ENCODE results near the gene MAGEA9B. TPM values are rescaled to one million over a fixed set of nuclear protein-coding genes. Genes with fewer than 3 reads are reported as not detected.

The MAGEA9B gene
- polyA plus RNA-seq, 3 donors, result not detected

DNA sequence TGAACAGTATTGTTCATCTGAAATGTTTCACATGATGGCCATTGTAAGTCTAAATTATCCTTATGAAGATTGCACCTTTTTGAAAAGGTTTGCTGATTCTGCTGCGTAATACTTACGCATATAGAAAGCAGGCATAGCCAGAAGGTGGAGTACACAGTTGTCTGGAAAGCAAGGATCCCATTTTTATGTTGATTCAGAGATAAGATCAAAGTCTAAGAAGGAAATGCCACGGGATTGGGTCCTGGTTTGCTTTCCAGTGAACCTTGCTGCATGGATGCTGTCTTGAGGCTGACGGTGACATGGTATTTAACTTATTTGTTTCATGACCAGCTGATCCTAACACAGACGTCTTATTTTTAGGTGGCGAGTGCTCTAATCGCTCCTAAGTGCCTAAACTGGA, 15.5 kb downstream of the MAGEA9B start:
- DNase-seq, result no peak
- Histone ChIP-seq H3K4me3 (replicated peaks in 1 of 3; ENCODE audit: low read depth in 2 of 3, low read length in 3 of 3) (no peak overlapping the region), H3K9ac (ENCODE audit: insufficient read depth, low read length, poor library complexity, severe bottlenecking) (no peak overlapping the region), H3K4me2 (replicated peaks; ENCODE audit: extremely low read depth, low read length, poor library complexity, severe bottlenecking) (no peak overlapping the region), H4K20me1 (ENCODE audit: insufficient read depth, low read length) (no peaks in the 10 kb centered on the region), H3K27me3 (ENCODE audit: control insufficient read depth in 2 of 2, insufficient read depth in 2 of 2, low read length in 2 of 2) (no peaks in the 10 kb centered on the region), H3K27ac (ENCODE audit: low read depth in 1 of 2, low read length in 2 of 2) (no peak overlapping the region), H3K4me1 (ENCODE audit: control insufficient read depth in 1 of 2, insufficient read depth in 2 of 2, low read length in 2 of 2) (no peaks in the 10 kb centered on the region), H3K36me3 (replicated peaks in 1 of 2; ENCODE audit: control insufficient read depth in 1 of 2, insufficient read depth in 2 of 2, low read length in 2 of 2) (no peaks in the 10 kb centered on the region), H2AFZ (ENCODE audit: insufficient read depth, low read depth, low read length, poor library complexity, severe bottlenecking) (no peak overlapping the region), H3K9me3 (replicated peaks in 1 of 2; ENCODE audit: control insufficient read depth in 1 of 2, insufficient read depth in 1 of 2, low read length in 2 of 2) (no peaks in the 10 kb centered on the region), H3K79me2 (ENCODE audit: insufficient read depth, low read length) (no peaks in the 10 kb centered on the region)
- H3K4me1 Mint-ChIP-seq, result no peaks in the 10 kb centered on the region
- H3K27ac Mint-ChIP-seq, result no peak overlapping the region
- H3K9me3 Mint-ChIP-seq, result no peaks in the 10 kb centered on the region
- 96% methylated on average over 6 of the region's 7 CpGs for WGBS (ENCODE audit: insufficient coverage)
- H3K36me3 Mint-ChIP-seq, result no peaks in the 10 kb centered on the region
- no peak overlapping the region for H3K4me3 Mint-ChIP-seq
- intact Hi-C loops (cut with micrococcal nuclease), result no loop called here
- H3K27me3 Mint-ChIP-seq (ENCODE audit: low read depth in 3 of 3), result no peaks in the 10 kb centered on the region
- TF ChIP-seq, protein P1, sequence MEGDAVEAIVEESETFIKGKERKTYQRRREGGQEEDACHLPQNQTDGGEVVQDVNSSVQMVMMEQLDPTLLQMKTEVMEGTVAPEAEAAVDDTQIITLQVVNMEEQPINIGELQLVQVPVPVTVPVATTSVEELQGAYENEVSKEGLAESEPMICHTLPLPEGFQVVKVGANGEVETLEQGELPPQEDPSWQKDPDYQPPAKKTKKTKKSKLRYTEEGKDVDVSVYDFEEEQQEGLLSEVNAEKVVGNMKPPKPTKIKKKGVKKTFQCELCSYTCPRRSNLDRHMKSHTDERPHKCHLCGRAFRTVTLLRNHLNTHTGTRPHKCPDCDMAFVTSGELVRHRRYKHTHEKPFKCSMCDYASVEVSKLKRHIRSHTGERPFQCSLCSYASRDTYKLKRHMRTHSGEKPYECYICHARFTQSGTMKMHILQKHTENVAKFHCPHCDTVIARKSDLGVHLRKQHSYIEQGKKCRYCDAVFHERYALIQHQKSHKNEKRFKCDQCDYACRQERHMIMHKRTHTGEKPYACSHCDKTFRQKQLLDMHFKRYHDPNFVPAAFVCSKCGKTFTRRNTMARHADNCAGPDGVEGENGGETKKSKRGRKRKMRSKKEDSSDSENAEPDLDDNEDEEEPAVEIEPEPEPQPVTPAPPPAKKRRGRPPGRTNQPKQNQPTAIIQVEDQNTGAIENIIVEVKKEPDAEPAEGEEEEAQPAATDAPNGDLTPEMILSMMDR (IDR thresholded peaks at IDR 0.05), result no peak

DNA sequence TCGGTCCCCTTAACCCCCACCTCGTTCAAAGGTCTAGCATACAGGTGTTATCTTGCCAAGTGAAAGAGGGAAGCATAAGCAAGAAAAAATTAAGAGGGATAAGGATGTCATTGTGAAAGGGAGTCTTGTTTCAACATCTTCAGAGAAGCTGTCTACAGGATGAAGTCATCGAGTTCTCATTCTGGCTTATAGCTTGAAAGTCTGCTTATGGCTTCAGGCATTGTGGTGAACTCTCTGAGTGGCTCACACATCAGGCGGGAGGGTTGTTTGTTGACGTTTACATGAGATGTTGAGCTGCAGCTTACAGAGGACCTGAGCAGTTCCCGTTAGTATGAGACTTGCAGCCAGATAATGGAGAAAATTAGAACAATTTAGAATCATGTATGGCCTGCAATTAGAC, 16.6 kb downstream of the MAGEA9B start:
- Histone ChIP-seq H3K9me3 (replicated peaks in 1 of 2; ENCODE audit: control insufficient read depth in 1 of 2, insufficient read depth in 1 of 2, low read length in 2 of 2) (no peaks in the 10 kb centered on the region), H3K4me1 (ENCODE audit: control insufficient read depth in 1 of 2, insufficient read depth in 2 of 2, low read length in 2 of 2) (no peaks in the 10 kb centered on the region), H3K4me2 (replicated peaks; ENCODE audit: extremely low read depth, low read length, poor library complexity, severe bottlenecking) (no peak overlapping the region), H2AFZ (ENCODE audit: insufficient read depth, low read depth, low read length, poor library complexity, severe bottlenecking) (no peak overlapping the region), H4K20me1 (ENCODE audit: insufficient read depth, low read length) (no peaks in the 10 kb centered on the region), H3K27me3 (ENCODE audit: control insufficient read depth in 2 of 2, insufficient read depth in 2 of 2, low read length in 2 of 2) (no peaks in the 10 kb centered on the region), H3K79me2 (ENCODE audit: insufficient read depth, low read length) (no peaks in the 10 kb centered on the region), H3K9ac (ENCODE audit: insufficient read depth, low read length, poor library complexity, severe bottlenecking) (no peak overlapping the region), H3K36me3 (replicated peaks in 1 of 2; ENCODE audit: control insufficient read depth in 1 of 2, insufficient read depth in 2 of 2, low read length in 2 of 2) (no peaks in the 10 kb centered on the region), H3K27ac (ENCODE audit: low read depth in 1 of 2, low read length in 2 of 2) (no peak overlapping the region), H3K4me3 (replicated peaks in 1 of 3; ENCODE audit: low read depth in 2 of 3, low read length in 3 of 3) (no peak overlapping the region)
- peaks cover 0 to 1% (median 0%) of the 10 kb centered on the region in 3 donors for H3K27me3 Mint-ChIP-seq (ENCODE audit: low read depth in 3 of 3)
- no peaks in the 10 kb centered on the region for H3K36me3 Mint-ChIP-seq
- intact Hi-C loops (cut with micrococcal nuclease), result no loop called here
- no peak overlapping the region for H3K27ac Mint-ChIP-seq
- H3K4me1 Mint-ChIP-seq, result no peaks in the 10 kb centered on the region
- H3K4me3 Mint-ChIP-seq, result no peak overlapping the region
- TF ChIP-seq, protein P1 (IDR thresholded peaks at IDR 0.05), result no peak
- H3K9me3 Mint-ChIP-seq, result peaks cover 0 to 2% (median 0%) of the 10 kb centered on the region in 7 donors
- no peak for DNase-seq
- WGBS (ENCODE audit: insufficient coverage), result no CpG with 5 or more reads among the region's 6 CpGs

Measured in CD14-positive monocyte (primary cell).